ENCODE data around the gene POLR3C. TPM values are rescaled to one million over a fixed set of nuclear protein-coding genes. Genes with fewer than 3 reads are reported as not detected.

Gene POLR3C
- total and polyA plus RNA-seq, 2 of the 4 experiments (the other 2 are of a cell fraction): 47.0 to 94.1 TPM

DNA sequence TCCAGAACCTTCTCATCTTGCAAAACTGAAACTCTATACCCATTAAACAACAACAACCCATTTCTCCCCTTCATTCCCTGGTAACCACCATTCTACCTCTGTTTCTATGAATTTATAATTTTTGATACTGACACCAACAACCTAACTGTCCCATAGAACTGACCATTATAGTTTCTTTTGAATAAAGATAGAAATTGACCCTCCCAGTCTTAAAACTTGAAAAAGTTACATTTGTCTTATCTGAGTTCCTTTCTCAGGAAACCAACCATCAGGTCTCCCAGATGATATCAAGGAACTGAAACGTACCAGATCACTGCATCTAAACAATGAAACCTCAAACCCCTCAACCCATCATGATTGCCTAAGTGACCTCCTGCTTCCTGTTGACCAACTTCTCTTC, 27.2 kb upstream of the POLR3C start:
- no peak for ATAC-seq (ENCODE audit: low read depth)
- peaks cover 3% of the 10 kb centered on the region; the same call in 1 of the 2 replicates for H3K9me1 ChIP-seq (ENCODE audit: insufficient read depth, low read length)
- no peak overlapping the region for H2BK15ac ChIP-seq (ENCODE audit: low read depth, low read length)
- no peak for DNase-seq
- WGBS, 2 experiments (ENCODE audit: extremely low coverage in 2 of 2, insufficient read length in 1 of 2): no CpG with 5 or more reads among the region's 1 CpG
- peaks cover 22 to 89% of the 10 kb centered on the region in 2 experiments for H3K79me1 ChIP-seq (ENCODE audit: low read depth in 1 of 2, low read length in 2 of 2)
- H2AK5ac ChIP-seq (ENCODE audit: low read depth, low read length): no peak overlapping the region
- peaks cover 3% of the 10 kb centered on the region for H3K4me1 ChIP-seq (ENCODE audit: control insufficient read depth, insufficient read depth, low read length)
- H4K5ac ChIP-seq (ENCODE audit: low read depth, low read length): no peak overlapping the region
- no peak overlapping the region for H4K8ac ChIP-seq (ENCODE audit: low read depth in 2 of 2, low read length in 2 of 2)
- H3K56ac ChIP-seq (ENCODE audit: extremely low read depth, insufficient read depth, low read length): no peak overlapping the region
- H3K27ac ChIP-seq (ENCODE audit: insufficient read depth, low read length): no peak overlapping the region
- no peaks in the 10 kb centered on the region for H3K27me3 ChIP-seq (ENCODE audit: control insufficient read depth, insufficient read depth, low read length)
- dilution Hi-C loops (cut with HindIII; ENCODE audit: low sequenced_read_pairs, unreplicated experiment) (no loop called here), intact Hi-C loops (cut with micrococcal nuclease) (no loop called here), in situ Hi-C loops (cut with MboI; ENCODE audit: low sequenced_read_pairs) (no loop called here)
- no peak overlapping the region for H2AFZ ChIP-seq (replicated peaks; ENCODE audit: low read length, poor library complexity)
- peaks cover 5% of the 10 kb centered on the region for H3K9me3 ChIP-seq (ENCODE audit: control insufficient read depth, insufficient read depth, low read length)
- no peak overlapping the region for H2AK9ac ChIP-seq (replicated peaks; ENCODE audit: low read depth, low read length, poor library complexity)
- no peak overlapping the region for H3K18ac ChIP-seq (ENCODE audit: low read depth, low read length)
- BruUV-seq (replicated peaks): no TSS peak
- no peak overlapping the region for H3K9ac ChIP-seq (ENCODE audit: low read depth, low read length)
- H3K4ac ChIP-seq (ENCODE audit: low read depth, low read length): no peak overlapping the region
- no peak overlapping the region for H2BK5ac ChIP-seq (ENCODE audit: low read depth, low read length, poor library complexity, severe bottlenecking)
- H3K36me3 ChIP-seq (ENCODE audit: control insufficient read depth, insufficient read depth, low read length): peaks cover 12% of the 10 kb centered on the region
- POLR2A ChIA-PET (ENCODE audit: unreplicated experiment): no interaction called here
- no peak overlapping the region for H3K23ac ChIP-seq (ENCODE audit: low read depth, low read length)
- H3K4me2 ChIP-seq (ENCODE audit: low read depth, low read length): no peak overlapping the region
- peaks cover 29% of the 10 kb centered on the region for H4K20me1 ChIP-seq (ENCODE audit: insufficient read depth, low read length)
- TF ChIP-seq MAFK (IDR thresholded peaks at IDR 0.05; ENCODE audit: low read depth, low read length) (no peak), CEBPB (IDR thresholded peaks at IDR 0.05; ENCODE audit: low read depth, low read length) (no peak), POLR2A (IDR thresholded peaks at IDR 0.05; ENCODE audit: low read depth, low read length) (no peak), FOS (IDR thresholded peaks at IDR 0.05; ENCODE audit: low read depth, low read length) (no peak), NFE2L2 (IDR thresholded peaks at IDR 0.05; ENCODE audit: low read depth, low read length) (no peak), CHD1 (IDR thresholded peaks at IDR 0.05; ENCODE audit: low read depth, low read length) (no peak), RAD21 (IDR thresholded peaks at IDR 0.05; ENCODE audit: low read length) (no peak), SMC3 (IDR thresholded peaks at IDR 0.05; ENCODE audit: low read depth, low read length) (no peak), RFX5 (IDR thresholded peaks at IDR 0.05; ENCODE audit: low read depth, low read length) (no peak), RCOR1 (IDR thresholded peaks at IDR 0.05; ENCODE audit: insufficient replicate concordance, low read length) (no peak), MXI1 (IDR thresholded peaks at IDR 0.05; ENCODE audit: borderline replicate concordance, low read depth, low read length) (no peak), BHLHE40 (IDR thresholded peaks at IDR 0.05; ENCODE audit: low read depth, low read length) (no peak), MAZ (IDR thresholded peaks at IDR 0.05; ENCODE audit: borderline replicate concordance, low read depth, low read length) (no peak)
- TF ChIP-seq, protein P1, sequence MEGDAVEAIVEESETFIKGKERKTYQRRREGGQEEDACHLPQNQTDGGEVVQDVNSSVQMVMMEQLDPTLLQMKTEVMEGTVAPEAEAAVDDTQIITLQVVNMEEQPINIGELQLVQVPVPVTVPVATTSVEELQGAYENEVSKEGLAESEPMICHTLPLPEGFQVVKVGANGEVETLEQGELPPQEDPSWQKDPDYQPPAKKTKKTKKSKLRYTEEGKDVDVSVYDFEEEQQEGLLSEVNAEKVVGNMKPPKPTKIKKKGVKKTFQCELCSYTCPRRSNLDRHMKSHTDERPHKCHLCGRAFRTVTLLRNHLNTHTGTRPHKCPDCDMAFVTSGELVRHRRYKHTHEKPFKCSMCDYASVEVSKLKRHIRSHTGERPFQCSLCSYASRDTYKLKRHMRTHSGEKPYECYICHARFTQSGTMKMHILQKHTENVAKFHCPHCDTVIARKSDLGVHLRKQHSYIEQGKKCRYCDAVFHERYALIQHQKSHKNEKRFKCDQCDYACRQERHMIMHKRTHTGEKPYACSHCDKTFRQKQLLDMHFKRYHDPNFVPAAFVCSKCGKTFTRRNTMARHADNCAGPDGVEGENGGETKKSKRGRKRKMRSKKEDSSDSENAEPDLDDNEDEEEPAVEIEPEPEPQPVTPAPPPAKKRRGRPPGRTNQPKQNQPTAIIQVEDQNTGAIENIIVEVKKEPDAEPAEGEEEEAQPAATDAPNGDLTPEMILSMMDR (conservative IDR thresholded peaks at IDR 0.05; ENCODE audit: low read depth, low read length): no peak
- TF ChIP-seq, protein P2, sequence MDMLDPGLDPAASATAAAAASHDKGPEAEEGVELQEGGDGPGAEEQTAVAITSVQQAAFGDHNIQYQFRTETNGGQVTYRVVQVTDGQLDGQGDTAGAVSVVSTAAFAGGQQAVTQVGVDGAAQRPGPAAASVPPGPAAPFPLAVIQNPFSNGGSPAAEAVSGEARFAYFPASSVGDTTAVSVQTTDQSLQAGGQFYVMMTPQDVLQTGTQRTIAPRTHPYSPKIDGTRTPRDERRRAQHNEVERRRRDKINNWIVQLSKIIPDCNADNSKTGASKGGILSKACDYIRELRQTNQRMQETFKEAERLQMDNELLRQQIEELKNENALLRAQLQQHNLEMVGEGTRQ (IDR thresholded peaks at IDR 0.05; ENCODE audit: low read depth, low read length): no peak
- TF ChIP-seq, protein P3, sequence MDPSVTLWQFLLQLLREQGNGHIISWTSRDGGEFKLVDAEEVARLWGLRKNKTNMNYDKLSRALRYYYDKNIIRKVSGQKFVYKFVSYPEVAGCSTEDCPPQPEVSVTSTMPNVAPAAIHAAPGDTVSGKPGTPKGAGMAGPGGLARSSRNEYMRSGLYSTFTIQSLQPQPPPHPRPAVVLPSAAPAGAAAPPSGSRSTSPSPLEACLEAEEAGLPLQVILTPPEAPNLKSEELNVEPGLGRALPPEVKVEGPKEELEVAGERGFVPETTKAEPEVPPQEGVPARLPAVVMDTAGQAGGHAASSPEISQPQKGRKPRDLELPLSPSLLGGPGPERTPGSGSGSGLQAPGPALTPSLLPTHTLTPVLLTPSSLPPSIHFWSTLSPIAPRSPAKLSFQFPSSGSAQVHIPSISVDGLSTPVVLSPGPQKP (IDR thresholded peaks at IDR 0.05; ENCODE audit: borderline replicate concordance, low read depth, low read length): no peak
- H4K91ac ChIP-seq (ENCODE audit: insufficient read depth, low read depth, low read length): no peak overlapping the region
- H3K14ac ChIP-seq (replicated peaks; ENCODE audit: low read depth, low read length): no peak overlapping the region
- CTCF ChIA-PET: no interaction called here
- no peak overlapping the region for H3K4me3 ChIP-seq (ENCODE audit: insufficient read depth, low read depth, low read length)
- no peak overlapping the region for H2BK20ac ChIP-seq (ENCODE audit: low read depth, low read length)
- H2BK120ac ChIP-seq (ENCODE audit: low read depth, low read length): no peak overlapping the region
